GM21526 (cell line): ENCODE measurements around the gene PLCB3.
"Not testable (repeated sequence)": the region's sequence is repeated elsewhere in the genome, so short reads cannot be mapped to it uniquely, and the experiment has no call there.

Experiments
- ATAC-seq: cut with Tn5 transposase; IDR thresholded peaks from one replicate; pipeline ENCODE4 v1.9.1; 2021; ENCODE audit warnings: moderate library complexity; ENCODE audit not compliant: unreplicated experiment, low FRiP score

The PLCB3 gene

GRCh38 chr11:64297699-64298358, 46.5 kb downstream of the PLCB3 start:
- no peak for ATAC-seq

- ATAC-seq, result no peak
Observed at GRCh38 chr11:64298966-64299846, 47.9 kb downstream of the PLCB3 start.

GRCh38 chr11:64299847-64300648, 48.7 kb downstream of the PLCB3 start, which contains the start of gene CATSPERZ:
Gene CATSPERZ, plus strand, starts transcription at chr11:64300358. Its CDS starts 53 bp downstream, at chr11:64300411.
- ATAC-seq, result no peak

- ATAC-seq, result no peak
Observed at GRCh38 chr11:64303109-64304031, 52.0 kb downstream of the PLCB3 start.

- peak; percentile 0 for ATAC-seq
Observed at GRCh38 chr11:64304032-64304315, 52.6 kb downstream of the PLCB3 start.

GRCh38 chr11:64304316-64305072, 53.2 kb downstream of the PLCB3 start:
- peak; percentile 27 for ATAC-seq

- ATAC-seq, result peak; percentile 53
Observed at GRCh38 chr11:64305075-64305690, 53.9 kb downstream of the PLCB3 start, which contains the start of gene ESRRA. Gene ESRRA, plus strand, starts transcription at chr11:64305524. Its CDS starts 1,656 bp downstream, at chr11:64307180.

- ATAC-seq, result peak; percentile 12
Observed at GRCh38 chr11:64305691-64306562, 54.6 kb downstream of the PLCB3 start.

GRCh38 chr11:64306563-64306875, 55.2 kb downstream of the PLCB3 start:
- no peak for ATAC-seq

- ATAC-seq, result no peak
Observed at GRCh38 chr11:64306876-64307622, 55.7 kb downstream of the PLCB3 start.

GRCh38 chr11:64307795-64308194, 56.5 kb downstream of the PLCB3 start:
- ATAC-seq, result not testable (repeated sequence)

- no peak for ATAC-seq
Observed at GRCh38 chr11:64312947-64313346, 61.6 kb downstream of the PLCB3 start.

GRCh38 chr11:64313491-64314145, 62.3 kb downstream of the PLCB3 start:
- no peak for ATAC-seq

GRCh38 chr11:64314146-64314804, 62.9 kb downstream of the PLCB3 start:
- ATAC-seq, result no peak

GRCh38 chr11:64314805-64315561, 63.7 kb downstream of the PLCB3 start:
- ATAC-seq, result no peak
